WTC11 (cell line): ENCODE measurements around the gene SLC25A25.
"Not testable (repeated sequence)": the region's sequence is repeated elsewhere in the genome, so short reads cannot be mapped to it uniquely, and the experiment has no call there.

Source experiments
- CREB1 ChIP-seq: sonication (generic); formaldehyde crosslinking; IDR thresholded peaks from 2 replicates; pipeline ENCODE4 v1.8.0; 2023; ENCODE audit warnings: mild to moderate bottlenecking, missing genetic modification reagents
- CTCF ChIP-seq: fragments of 200-600 bp; IDR thresholded peaks from 2 replicates; pipeline ENCODE4 v1.8.0; 2022; ENCODE audit warnings: antibody characterized with exemption
- MAX ChIP-seq: sonication (generic); formaldehyde crosslinking; IDR thresholded peaks from 2 replicates; pipeline ENCODE4 v1.8.0; 2022; ENCODE audit warnings: mild to moderate bottlenecking, missing genetic modification reagents
- NR2C2 ChIP-seq: sonication (generic); formaldehyde crosslinking; IDR thresholded peaks from 2 replicates; pipeline ENCODE4 v1.8.0; 2022; ENCODE audit warnings: mild to moderate bottlenecking, missing genetic modification reagents
- NR3C1 ChIP-seq: sonication (generic); formaldehyde crosslinking; conservative IDR thresholded peaks from 2 replicates; pipeline ENCODE4 v1.8.1; 2023; ENCODE audit warnings: low read depth, mild to moderate bottlenecking, missing genetic modification reagents
- TP53 ChIP-seq: sonication (generic); formaldehyde crosslinking; IDR thresholded peaks from 2 replicates; pipeline ENCODE4 v1.8.1; 2023; ENCODE audit warnings: mild to moderate bottlenecking, missing genetic modification reagents

- not testable (repeated sequence) for TF ChIP-seq TP53 (CRISPR knock-in tag); NR2C2 (CRISPR knock-in tag); CTCF; NR3C1 (CRISPR knock-in tag); CREB1; MAX
Measured at GRCh38 chr9:128071475-128071874, 3.4 kb downstream of the SLC25A25 start.
